ENCODE results near the gene LRIG1. TPM values are rescaled to one million over a fixed set of nuclear protein-coding genes. Genes with fewer than 3 reads are reported as not detected.

The LRIG1 gene
- total RNA-seq, 1 experiment from 2014 or later, result 2.2 TPM

GRCh38 chr3:66398228-66399025 lies 102.4 kb downstream of the LRIG1 start:
- H3K4me1 ChIP-seq (ENCODE audit: insufficient read depth, low read length), result no peaks in the 10 kb centered on the region
- intact Hi-C loops (cut with micrococcal nuclease), result no loop called here
- DNase-seq (no peak), ATAC-seq (no peak)
- no peaks in the 10 kb centered on the region for H3K9me3 ChIP-seq (ENCODE audit: low read length)
- no peaks in the 10 kb centered on the region for H3K9me2 ChIP-seq (replicated peaks; ENCODE audit: low read length)
- no peak overlapping the region for H3K9ac ChIP-seq (ENCODE audit: low read length)
- no TSS peak for BruUV-seq (replicated peaks)
- no peak overlapping the region for H3K4me3 ChIP-seq (ENCODE audit: low read length)
- no peak for TF ChIP-seq CTCF (conservative IDR thresholded peaks at IDR 0.05; ENCODE audit: low read depth, low read length)
- TF ChIP-seq EZH2phosphoT487 (IDR thresholded peaks at IDR 0.05; ENCODE audit: borderline replicate concordance, low read length), result no peak
- TF ChIP-seq EZH2 (IDR thresholded peaks at IDR 0.05; ENCODE audit: low read length, unreplicated experiment), result no peak
- no peaks in the 10 kb centered on the region for H3K27me3 ChIP-seq (ENCODE audit: low read length)
- H3K79me2 ChIP-seq (ENCODE audit: low read length), result no peaks in the 10 kb centered on the region
- POLR2A ChIA-PET (ENCODE audit: unreplicated experiment), result no interaction called here
- CTCF ChIA-PET, result no interaction called here
- no peak overlapping the region for H3K27ac ChIP-seq (ENCODE audit: low read length)
- no peak overlapping the region for H2AFZ ChIP-seq (ENCODE audit: low read length)
- H4K20me1 ChIP-seq (ENCODE audit: low read length), result no peaks in the 10 kb centered on the region
- no peak overlapping the region for H3K4me2 ChIP-seq (ENCODE audit: low read length)
- no peaks in the 10 kb centered on the region for H3F3A ChIP-seq (ENCODE audit: low read length, unreplicated experiment)
- no peaks in the 10 kb centered on the region for H3K36me3 ChIP-seq (ENCODE audit: low read depth, low read length)

GRCh38 chr3:66397745-66398144 lies 103.1 kb downstream of the LRIG1 start:
- H3K36me3 ChIP-seq (ENCODE audit: low read depth, low read length), result no peaks in the 10 kb centered on the region
- no peaks in the 10 kb centered on the region for H3K27me3 ChIP-seq (ENCODE audit: low read length)
- ChIA-PET CTCF (no interaction called here), POLR2A (ENCODE audit: unreplicated experiment) (no interaction called here)
- H4K20me1 ChIP-seq (ENCODE audit: low read length), result no peaks in the 10 kb centered on the region
- no peaks in the 10 kb centered on the region for H3K4me1 ChIP-seq (ENCODE audit: insufficient read depth, low read length)
- BruUV-seq (replicated peaks), result no TSS peak
- H3K27ac ChIP-seq (ENCODE audit: low read length), result no peak overlapping the region
- no peak for ATAC-seq
- H3K79me2 ChIP-seq (ENCODE audit: low read length), result no peaks in the 10 kb centered on the region
- intact Hi-C loops (cut with micrococcal nuclease), result no loop called here
- TF ChIP-seq CTCF (conservative IDR thresholded peaks at IDR 0.05; ENCODE audit: low read depth, low read length), result no peak
- TF ChIP-seq EZH2phosphoT487 (IDR thresholded peaks at IDR 0.05; ENCODE audit: borderline replicate concordance, low read length), result no peak
- no peak for TF ChIP-seq EZH2 (IDR thresholded peaks at IDR 0.05; ENCODE audit: low read length, unreplicated experiment)
- no peak overlapping the region for H2AFZ ChIP-seq (ENCODE audit: low read length)
- no peaks in the 10 kb centered on the region for H3F3A ChIP-seq (ENCODE audit: low read length, unreplicated experiment)
- no peak overlapping the region for H3K4me2 ChIP-seq (ENCODE audit: low read length)
- no peaks in the 10 kb centered on the region for H3K9me2 ChIP-seq (replicated peaks; ENCODE audit: low read length)
- H3K9me3 ChIP-seq (ENCODE audit: low read length), result no peaks in the 10 kb centered on the region
- no peak for DNase-seq
- H3K4me3 ChIP-seq (ENCODE audit: low read length), result no peak overlapping the region
- H3K9ac ChIP-seq (ENCODE audit: low read length), result no peak overlapping the region

- TF ChIP-seq CTCF (conservative IDR thresholded peaks at IDR 0.05; ENCODE audit: low read depth, low read length) (no peak), EZH2 (IDR thresholded peaks at IDR 0.05; ENCODE audit: low read length, unreplicated experiment) (no peak), EZH2phosphoT487 (IDR thresholded peaks at IDR 0.05; ENCODE audit: borderline replicate concordance, low read length) (no peak)
- no peaks in the 10 kb centered on the region for H3K4me1 ChIP-seq (ENCODE audit: insufficient read depth, low read length)
- ATAC-seq (no peak), DNase-seq (no peak)
- H3K27ac ChIP-seq (ENCODE audit: low read length), result no peak overlapping the region
- no peaks in the 10 kb centered on the region for H3F3A ChIP-seq (ENCODE audit: low read length, unreplicated experiment)
- no peak overlapping the region for H3K9ac ChIP-seq (ENCODE audit: low read length)
- H2AFZ ChIP-seq (ENCODE audit: low read length), result no peak overlapping the region
- no TSS peak for BruUV-seq (replicated peaks)
- H4K20me1 ChIP-seq (ENCODE audit: low read length), result no peaks in the 10 kb centered on the region
- H3K79me2 ChIP-seq (ENCODE audit: low read length), result no peaks in the 10 kb centered on the region
- H3K9me3 ChIP-seq (ENCODE audit: low read length), result no peaks in the 10 kb centered on the region
- no peaks in the 10 kb centered on the region for H3K9me2 ChIP-seq (replicated peaks; ENCODE audit: low read length)
- ChIA-PET CTCF (no interaction called here), POLR2A (ENCODE audit: unreplicated experiment) (no interaction called here)
- no peak overlapping the region for H3K4me3 ChIP-seq (ENCODE audit: low read length)
- H3K36me3 ChIP-seq (ENCODE audit: low read depth, low read length), result no peaks in the 10 kb centered on the region
- no peak overlapping the region for H3K4me2 ChIP-seq (ENCODE audit: low read length)
- no peaks in the 10 kb centered on the region for H3K27me3 ChIP-seq (ENCODE audit: low read length)
- intact Hi-C loops (cut with micrococcal nuclease), result no loop called here
These were observed 103.9 kb downstream of the LRIG1 start for GRCh38 chr3:66396888-66397287.

Data from PC-3 (cell line).